ENCODE measurements around the gene AFMID. TPM values are rescaled to one million over a fixed set of nuclear protein-coding genes. Genes with fewer than 3 reads are reported as not detected.

AFMID gene
- total RNA-seq, 1 donor = 33.7 TPM

DNA sequence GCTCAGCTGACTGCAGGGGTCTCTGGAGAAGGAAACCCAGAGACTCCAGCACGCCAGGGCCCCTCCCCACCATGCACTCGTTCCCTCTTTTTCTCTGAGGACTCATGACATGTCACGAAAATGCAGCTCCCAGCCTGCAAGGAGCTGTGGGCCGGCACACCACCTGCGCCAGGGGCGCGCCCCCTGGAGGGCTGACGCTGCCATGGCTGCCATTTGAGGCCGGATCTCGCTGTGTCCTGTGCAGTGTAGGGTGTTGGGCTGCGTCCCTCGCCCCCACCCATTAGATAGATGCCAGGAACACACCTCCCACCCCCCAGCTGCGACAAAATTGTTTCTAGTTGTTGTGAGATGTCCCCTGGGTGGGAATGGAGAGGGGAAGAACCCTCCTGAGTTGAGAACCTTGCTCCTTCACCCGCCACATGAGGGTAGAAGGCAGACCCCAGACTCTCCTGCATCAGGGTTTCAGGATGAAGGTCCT, 10.6 kb upstream of the AFMID start:
- DNase-seq (ENCODE audit: low read depth in 2 of 3, low spot score in 2 of 3) = peak; percentile 65 to 77 (median 70)

- no peak for DNase-seq (ENCODE audit: low read depth in 2 of 3, low spot score in 2 of 3)
Observed at GRCh38 chr17:78179372-78179771, 7.8 kb upstream of the AFMID start.

GRCh38 chr17:78180083-78180482, 7.1 kb upstream of the AFMID start:
- no peak for DNase-seq (ENCODE audit: low read depth in 2 of 3, low spot score in 2 of 3)

DNA sequence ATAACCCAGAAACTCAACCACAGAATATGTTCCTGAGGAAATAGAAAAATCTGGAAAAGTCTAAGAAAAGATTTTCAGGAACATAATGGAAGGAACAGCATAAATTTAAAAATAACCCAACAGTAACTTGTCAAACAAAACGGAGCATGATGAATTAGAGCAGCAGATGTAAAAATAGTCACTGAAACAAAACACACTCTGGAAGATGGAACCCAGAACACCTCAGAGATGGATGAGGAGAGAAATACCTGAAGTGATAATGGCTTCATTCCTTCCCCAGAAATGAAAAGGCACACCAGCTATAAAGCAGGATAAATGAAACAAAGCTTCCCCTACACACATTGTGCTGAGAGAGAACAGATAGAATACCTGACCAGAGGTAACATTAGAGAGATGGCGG, 6.7 kb upstream of the AFMID start:
- no peak for DNase-seq (ENCODE audit: low read depth in 2 of 3, low spot score in 2 of 3)

- DNase-seq (ENCODE audit: low read depth in 2 of 3, low spot score in 2 of 3) = no peak
Observed at GRCh38 chr17:78182504-78182903, 4.7 kb upstream of the AFMID start.

DNA sequence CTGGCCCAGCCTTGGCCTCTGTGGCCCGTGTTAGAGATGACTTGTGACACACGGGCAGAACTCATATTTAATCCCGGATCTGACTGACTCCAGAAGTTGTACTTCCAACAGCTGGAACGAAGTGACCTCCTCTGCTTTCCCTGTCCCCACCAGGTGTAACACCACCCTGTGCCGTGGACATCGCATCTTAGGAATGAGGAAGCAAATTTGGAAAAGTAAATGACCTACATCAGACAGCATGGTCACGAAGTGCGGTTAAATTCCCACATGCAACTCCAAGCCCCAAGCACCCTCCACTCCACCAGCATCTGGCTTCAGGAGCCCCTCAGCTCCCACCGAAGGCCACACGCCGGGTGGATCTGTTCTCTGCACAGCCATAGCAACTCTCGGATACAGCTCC, 3.2 kb upstream of the AFMID start:
- no peak for DNase-seq (ENCODE audit: low read depth in 2 of 3, low spot score in 2 of 3)

DNA sequence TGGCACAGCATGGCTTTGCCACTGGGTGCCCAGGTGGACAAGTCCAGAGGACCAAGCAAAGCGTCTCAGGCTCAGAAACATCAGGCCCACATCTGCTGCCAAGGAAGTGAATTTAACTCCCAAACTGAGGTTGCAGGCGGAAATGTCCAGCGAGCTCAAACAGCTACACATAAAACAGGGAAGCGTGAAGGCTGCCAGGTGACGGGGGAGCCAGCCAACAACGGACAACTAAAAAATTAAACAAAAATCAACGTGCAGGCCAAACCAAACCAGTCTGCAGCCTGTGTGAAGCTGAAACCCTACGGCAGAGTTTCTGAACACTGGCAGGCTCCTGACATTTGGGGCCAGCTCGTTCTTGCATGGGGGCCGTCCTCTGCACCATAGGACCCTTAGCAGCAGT, 2.8 kb upstream of the AFMID start:
- DNase-seq (ENCODE audit: low read depth in 2 of 3, low spot score in 2 of 3) = no peak

DNA sequence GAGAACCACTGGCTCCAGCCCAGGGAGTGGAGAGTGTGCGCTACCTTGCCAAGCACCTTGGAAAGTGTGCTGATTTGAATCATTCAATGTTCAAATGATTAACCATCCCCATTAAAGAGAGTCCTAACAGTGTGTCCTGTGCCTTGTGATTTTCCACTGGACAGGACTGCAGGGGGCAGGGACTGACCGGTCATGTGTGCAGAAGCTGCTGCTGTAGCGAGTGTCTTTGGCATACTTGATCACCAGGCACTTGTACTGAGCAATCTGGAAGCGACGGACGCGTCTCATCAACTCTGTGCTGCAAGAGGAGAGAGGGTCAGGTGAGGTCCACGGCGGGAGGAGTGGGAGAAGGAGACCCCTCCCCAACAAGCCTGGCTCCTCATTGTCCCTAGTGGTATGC, 2.3 kb upstream of the AFMID start:
- no peak for DNase-seq (ENCODE audit: low read depth in 2 of 3, low spot score in 2 of 3)

DNA sequence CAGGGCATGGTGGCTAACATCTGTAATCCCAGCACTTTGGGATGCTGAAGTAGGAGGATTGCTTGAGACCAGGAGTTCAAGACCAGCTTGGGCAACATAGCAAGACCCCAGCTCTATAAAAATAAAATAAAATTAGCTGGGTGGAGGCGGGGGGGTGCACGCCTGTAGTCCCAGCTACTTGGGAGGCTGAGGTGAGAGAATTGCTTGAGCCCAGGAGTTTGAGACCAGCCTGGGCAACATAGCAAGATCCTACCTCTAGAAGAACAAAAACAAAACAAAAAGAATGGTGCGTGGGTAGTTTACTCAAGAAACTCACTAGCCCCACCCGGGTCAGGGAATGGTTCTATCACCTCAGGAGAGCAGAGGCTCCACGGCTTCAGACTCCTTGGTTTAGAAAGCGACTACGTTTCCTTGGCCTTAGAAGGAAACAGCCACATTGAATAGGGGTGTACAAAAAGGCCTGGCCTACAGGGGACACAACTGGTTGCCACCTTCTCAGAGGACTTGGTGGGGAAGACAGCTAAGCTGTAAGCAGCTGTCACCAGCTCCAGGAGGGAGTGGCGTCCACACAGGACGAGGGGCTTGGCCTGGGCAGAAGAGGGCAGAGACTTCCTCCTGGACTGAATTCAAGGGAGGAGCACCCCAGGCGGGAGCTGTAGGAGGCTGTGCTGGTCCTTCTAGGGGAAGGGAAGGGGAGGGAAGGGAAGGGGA, 1.0 kb upstream of the AFMID start:
- peak in 1 of 3 donors; percentile 44 for DNase-seq (ENCODE audit: low read depth in 2 of 3, low spot score in 2 of 3)

- no peak for DNase-seq (ENCODE audit: low read depth in 2 of 3, low spot score in 2 of 3)
Observed at GRCh38 chr17:78196716-78197115, 9.6 kb downstream of the AFMID start.

DNA sequence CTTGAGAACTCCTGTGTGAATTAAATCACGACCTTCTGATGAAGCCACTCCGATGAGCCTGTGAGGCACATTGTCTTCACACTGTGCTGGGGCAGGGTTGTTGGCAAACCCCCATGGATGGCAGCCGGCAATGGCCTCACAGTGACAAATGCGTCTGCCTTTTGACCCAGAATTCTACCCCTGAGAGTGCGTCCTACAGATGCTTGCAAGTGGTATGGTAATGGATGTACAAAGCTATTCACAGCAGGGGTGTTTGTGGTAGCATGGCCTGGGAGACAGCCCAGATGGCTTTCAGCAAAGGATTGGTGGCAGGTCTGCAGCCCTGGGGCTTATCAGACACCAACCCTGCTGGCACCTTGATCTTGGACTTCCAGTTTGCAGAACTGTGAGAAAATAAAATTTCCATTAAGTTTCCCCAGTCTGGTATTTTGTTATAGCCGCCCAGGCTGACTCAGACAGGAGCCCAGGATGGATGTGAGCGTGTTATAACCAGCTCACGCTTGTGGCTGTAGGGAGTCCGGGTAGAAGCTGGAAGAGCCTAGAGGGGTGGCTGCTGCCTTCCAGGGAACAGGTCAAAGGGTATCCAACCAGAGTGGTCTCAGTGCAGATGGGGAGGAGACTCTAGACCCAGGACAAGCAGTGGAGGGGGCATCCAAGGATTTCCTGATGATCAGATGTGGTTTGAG, 10.1 kb downstream of the AFMID start:
- DNase-seq (ENCODE audit: low read depth in 2 of 3, low spot score in 2 of 3) = no peak

DNA sequence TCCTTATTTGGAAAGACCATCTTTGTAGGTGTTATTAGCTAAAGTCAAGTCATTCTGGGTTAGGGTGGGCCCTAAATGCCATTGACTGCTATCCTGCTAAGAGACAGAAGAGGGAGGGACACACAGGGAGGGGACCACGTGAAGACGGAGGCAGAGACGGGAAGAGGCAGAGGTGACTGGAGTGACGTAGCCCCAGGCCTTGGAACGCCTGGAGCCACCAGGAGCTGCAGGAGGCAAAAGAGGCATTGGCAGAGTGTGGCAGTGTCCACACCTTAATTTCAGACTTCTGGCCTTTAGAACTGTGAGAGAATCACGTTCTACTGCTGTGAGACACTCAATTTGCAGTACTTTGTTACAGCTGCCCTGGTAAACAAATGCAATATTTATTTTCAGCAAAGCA, 13.3 kb downstream of the AFMID start:
- DNase-seq (ENCODE audit: low read depth in 2 of 3, low spot score in 2 of 3) = no peak

- DNase-seq (ENCODE audit: low read depth in 2 of 3, low spot score in 2 of 3) = no peak
Observed at GRCh38 chr17:78202666-78203065, 15.5 kb downstream of the AFMID start.

DNA sequence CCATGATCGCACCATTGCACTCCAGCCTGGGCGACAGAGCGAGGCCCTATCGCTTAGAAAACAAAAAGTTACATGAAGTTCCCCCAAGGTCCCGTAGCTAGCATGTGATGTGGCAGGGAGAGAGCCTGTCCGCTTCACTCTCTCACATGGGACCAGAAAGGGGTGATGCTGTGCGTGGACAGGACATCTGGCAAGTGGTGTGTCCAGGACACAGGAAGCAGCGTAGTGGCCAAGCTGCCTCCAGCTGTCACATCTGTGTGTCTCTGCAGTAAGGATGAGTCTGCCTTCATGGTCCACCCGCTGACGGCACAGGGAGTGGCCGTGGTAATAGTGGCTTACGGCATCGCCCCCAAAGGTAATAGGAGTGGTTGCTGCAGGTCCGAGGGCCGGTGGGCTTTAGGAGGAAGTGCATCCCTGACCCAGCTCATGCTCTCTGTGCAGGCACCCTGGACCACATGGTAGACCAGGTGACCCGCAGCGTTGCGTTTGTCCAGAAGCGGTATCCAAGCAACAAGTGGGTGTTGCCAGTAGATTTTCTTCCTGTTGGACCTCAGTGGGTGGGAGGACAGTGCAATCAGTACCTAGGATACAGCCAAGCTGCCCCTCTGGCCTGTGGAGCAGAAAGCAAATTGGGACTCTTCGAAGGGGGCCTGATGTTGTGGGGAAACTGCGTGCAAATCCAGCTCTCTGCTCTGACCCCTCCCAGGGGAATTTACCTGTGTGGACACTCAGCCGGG, 17.4 kb downstream of the AFMID start:
- no peak for DNase-seq (ENCODE audit: low read depth in 2 of 3, low spot score in 2 of 3)

GRCh38 chr17:78205124-78205775, 18.1 kb downstream of the AFMID start:
- no peak for DNase-seq (ENCODE audit: low read depth in 2 of 3, low spot score in 2 of 3)

- no peak for DNase-seq (ENCODE audit: low read depth in 2 of 3, low spot score in 2 of 3)
Observed at GRCh38 chr17:78206298-78206697, 19.1 kb downstream of the AFMID start.

DNA sequence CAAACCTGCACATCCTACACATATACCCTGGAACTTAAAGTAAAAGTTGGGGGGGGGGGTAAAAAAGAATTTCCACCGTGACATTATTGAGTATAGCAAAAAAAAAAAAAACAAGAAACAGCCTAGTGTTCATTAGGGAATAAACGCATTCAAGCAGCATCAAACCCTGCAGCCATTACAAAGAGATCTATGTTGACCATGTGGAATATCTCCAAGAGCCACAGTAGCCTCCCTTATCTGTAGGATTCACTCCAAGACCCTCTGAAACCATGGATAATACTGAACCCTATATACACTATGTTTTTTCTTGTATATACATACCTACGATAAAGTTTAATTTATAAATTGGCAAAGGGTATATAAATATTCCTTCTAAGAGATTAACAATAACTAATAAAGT, 21.3 kb downstream of the AFMID start:
- no peak for DNase-seq (ENCODE audit: low read depth in 2 of 3, low spot score in 2 of 3)

- no peak for DNase-seq (ENCODE audit: low read depth in 2 of 3, low spot score in 2 of 3)
Observed at GRCh38 chr17:78210111-78210510, 22.9 kb downstream of the AFMID start.

- no peak for DNase-seq (ENCODE audit: low read depth in 2 of 3, low spot score in 2 of 3)
Observed at GRCh38 chr17:78211032-78211431, 23.9 kb downstream of the AFMID start.

- peak; percentile 61 to 93 (median 86) for DNase-seq (ENCODE audit: low read depth in 2 of 3, low spot score in 2 of 3)
Observed at GRCh38 chr17:78214016-78214705, 27.0 kb downstream of the AFMID start, which contains the start of gene BIRC5. Gene BIRC5, plus strand, starts transcription at chr17:78214253. Its CDS starts 64 bp downstream, at chr17:78214317.

DNA sequence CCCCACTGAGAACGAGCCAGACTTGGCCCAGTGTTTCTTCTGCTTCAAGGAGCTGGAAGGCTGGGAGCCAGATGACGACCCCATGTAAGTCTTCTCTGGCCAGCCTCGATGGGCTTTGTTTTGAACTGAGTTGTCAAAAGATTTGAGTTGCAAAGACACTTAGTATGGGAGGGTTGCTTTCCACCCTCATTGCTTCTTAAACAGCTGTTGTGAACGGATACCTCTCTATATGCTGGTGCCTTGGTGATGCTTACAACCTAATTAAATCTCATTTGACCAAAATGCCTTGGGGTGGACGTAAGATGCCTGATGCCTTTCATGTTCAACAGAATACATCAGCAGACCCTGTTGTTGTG, 27.5 kb downstream of the AFMID start:
- no peak for DNase-seq (ENCODE audit: low read depth in 2 of 3, low spot score in 2 of 3)
